HG02798 (cell line): ENCODE results near the gene FN3KRP.
"Not testable (repeated sequence)": the region's sequence is repeated elsewhere in the genome, so short reads cannot be mapped to it uniquely, and the experiment has no call there.

Source experiments
- ATAC-seq: cut with Tn5 transposase; IDR thresholded peaks from one replicate; pipeline ENCODE4 v1.9.1; 2021; ENCODE audit warnings: mild to moderate bottlenecking; ENCODE audit not compliant: unreplicated experiment, poor library complexity

The FN3KRP gene

DNA sequence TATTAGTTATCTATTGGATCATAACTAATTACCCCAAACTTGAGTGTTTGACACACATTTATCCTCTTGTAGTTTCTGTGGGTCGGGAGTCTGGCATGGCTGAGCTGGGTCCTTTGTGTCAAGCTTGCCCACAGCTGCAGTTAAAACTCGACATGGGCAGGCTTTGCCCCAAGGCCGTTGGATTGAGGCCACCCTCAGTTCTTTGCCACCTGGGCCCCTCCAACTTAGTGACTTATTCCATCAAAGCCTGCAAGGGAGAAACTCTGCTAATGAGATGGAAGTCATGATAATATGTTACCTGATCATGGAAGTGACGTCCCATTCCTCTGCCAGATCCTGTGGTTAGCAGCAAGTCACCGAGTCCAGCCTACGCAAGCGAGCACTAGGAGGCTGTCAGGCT, 52.5 kb downstream of the FN3KRP start:
- no peak for ATAC-seq

GRCh38 chr17:82772026-82772425, 55.5 kb downstream of the FN3KRP start:
- ATAC-seq: no peak

- ATAC-seq: not testable (repeated sequence)
Measured at GRCh38 chr17:82774456-82774855, 58.0 kb downstream of the FN3KRP start.

GRCh38 chr17:82775001-82775823, 58.7 kb downstream of the FN3KRP start:
- ATAC-seq: no peak

DNA sequence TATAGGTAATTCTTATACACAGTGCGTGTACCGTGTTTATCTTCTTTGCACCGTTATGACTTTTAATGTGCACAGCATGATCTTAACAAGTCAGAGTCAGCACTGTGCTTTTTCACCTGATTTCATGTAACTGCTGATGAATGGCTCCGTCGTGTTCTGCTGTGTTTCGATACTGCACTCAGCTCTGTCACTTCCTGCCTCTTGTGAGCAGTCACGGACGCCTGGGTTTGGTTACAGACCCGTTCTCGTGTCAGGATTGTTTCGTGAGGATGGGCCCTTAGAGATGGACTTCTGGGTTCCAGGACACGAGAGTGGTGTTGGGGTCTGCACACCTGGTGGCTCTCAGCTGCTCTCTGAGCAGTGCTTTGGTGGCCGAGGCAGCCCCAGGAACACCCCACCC, 59.9 kb downstream of the FN3KRP start:
- ATAC-seq: no peak
